ENCODE results near the gene BLVRB. TPM values are rescaled to one million over a fixed set of nuclear protein-coding genes. Genes with fewer than 3 reads are reported as not detected.

Gene BLVRB
- total and polyA plus RNA-seq, 10 of the 15 experiments (the other 5 are each of a cell fraction or from before 2014, with no cell fraction given) = 6.3 to 53.3 (median 27.8) TPM

GRCh38 chr19:40403262-40403984, 62.1 kb downstream of the BLVRB start (continued):
- no peak for TF ChIP-seq MEF2A (IDR thresholded peaks at IDR 0.05; ENCODE audit: insufficient read depth, low read depth, low read length)
- 0 out of 2 replicates have a peak, but pooled peaks have one; percentile 2 for TF ChIP-seq NR2F1 (conservative IDR thresholded peaks at IDR 0.05)
- TF ChIP-seq YBX1 (IDR thresholded peaks at IDR 0.05) = no peak
- no peak for TF ChIP-seq ATF7 (IDR thresholded peaks at IDR 0.05; ENCODE audit: low read depth)
- TF ChIP-seq SREBF1 (IDR thresholded peaks at IDR 0.05; ENCODE audit: low read length) = no peak
- TF ChIP-seq NFYB (IDR thresholded peaks at IDR 0.05; ENCODE audit: insufficient read depth, low read depth, low read length) = no peak
- 0 out of 2 replicates have a peak, but pooled peaks have one; percentile 10 for TF ChIP-seq MLLT1 (IDR thresholded peaks at IDR 0.05)
- peak; percentile 34; the same call in 1 of the 2 replicates for TF ChIP-seq ZBTB40 (IDR thresholded peaks at IDR 0.05; ENCODE audit: borderline replicate concordance)
- no peak for TF ChIP-seq TCF3 (IDR thresholded peaks at IDR 0.05; ENCODE audit: borderline replicate concordance, insufficient read depth, low read depth, low read length)
- TF ChIP-seq BCL11A (IDR thresholded peaks at IDR 0.05; ENCODE audit: low read depth, low read length) = no peak
- no peak for TF ChIP-seq BCL3 (IDR thresholded peaks at IDR 0.05; ENCODE audit: borderline replicate concordance, insufficient read depth, low read depth, low read length, poor library complexity, severe bottlenecking)
- TF ChIP-seq NR2C1 (IDR thresholded peaks at IDR 0.05) = no peak
- no peak for TF ChIP-seq BRCA1 (IDR thresholded peaks at IDR 0.05; ENCODE audit: low read depth, low read length)
- TF ChIP-seq SPI1 (IDR thresholded peaks at IDR 0.05; ENCODE audit: borderline replicate concordance, insufficient read depth, low read depth, low read length) = no peak
- TF ChIP-seq IKZF2 (IDR thresholded peaks at IDR 0.05) = no peak
- TF ChIP-seq NR2C2 (IDR thresholded peaks at IDR 0.05; ENCODE audit: borderline replicate concordance, control insufficient read depth, insufficient read length, low read depth) = no peak
- TF ChIP-seq ZNF24 (IDR thresholded peaks at IDR 0.05) = no peak
- no peak for TF ChIP-seq STAT3 (IDR thresholded peaks at IDR 0.05; ENCODE audit: low read depth, low read length)
- no peak for TF ChIP-seq ZNF384 (IDR thresholded peaks at IDR 0.05; ENCODE audit: borderline replicate concordance, low read depth, low read length)
- no peak for TF ChIP-seq PKNOX1 (IDR thresholded peaks at IDR 0.05)
- no peak for TF ChIP-seq NFIC (IDR thresholded peaks at IDR 0.05; ENCODE audit: low read depth, low read length)
- TF ChIP-seq SRF (IDR thresholded peaks at IDR 0.05; ENCODE audit: low read depth in 2 of 2, low read length in 2 of 2) = no peak
- no peak for TF ChIP-seq RAD51 (IDR thresholded peaks at IDR 0.05)

Data from GM12878 (cell line).